ENCODE measurements around the gene CDH23.

CDH23 gene

GRCh38 chr10:71542478-71542877 is 145.8 kb downstream of the CDH23 start:
- WGBS, 2 experiments: 76 to 78% methylated on average over 7 of the region's 7 CpGs
- peaks cover 25% of the 10 kb centered on the region for H3K4me1 ChIP-seq (ENCODE audit: control insufficient read depth, insufficient read depth, low read length)
- no peaks in the 10 kb centered on the region for H3K9me3 ChIP-seq (ENCODE audit: control insufficient read depth, low read length)
- H3K4me3 ChIP-seq (ENCODE audit: insufficient read depth, low read depth, low read length): no peak overlapping the region
- H3K27ac ChIP-seq (ENCODE audit: insufficient read depth, low read depth, low read length, poor library complexity, severe bottlenecking): no peak overlapping the region
- H3K27me3 ChIP-seq (ENCODE audit: control insufficient read depth, insufficient read depth, low read length, poor library complexity, severe bottlenecking): no peaks in the 10 kb centered on the region
- H3K36me3 ChIP-seq (ENCODE audit: control insufficient read depth, insufficient read depth, low read length): no peaks in the 10 kb centered on the region

GRCh38 chr10:71543608-71544170 is 147.0 kb downstream of the CDH23 start:
- Histone ChIP-seq H3K4me3 (ENCODE audit: insufficient read depth, low read depth, low read length) (no peak overlapping the region), H3K9me3 (ENCODE audit: control insufficient read depth, low read length) (no peaks in the 10 kb centered on the region), H3K27me3 (ENCODE audit: control insufficient read depth, insufficient read depth, low read length, poor library complexity, severe bottlenecking) (no peaks in the 10 kb centered on the region), H3K27ac (ENCODE audit: insufficient read depth, low read depth, low read length, poor library complexity, severe bottlenecking) (no peak overlapping the region), H3K36me3 (ENCODE audit: control insufficient read depth, insufficient read depth, low read length) (no peaks in the 10 kb centered on the region), H3K4me1 (ENCODE audit: control insufficient read depth, insufficient read depth, low read length) (peaks cover 31% of the 10 kb centered on the region)
- 35 to 59% methylated on average over 3 of the region's 3 CpGs for WGBS, 2 experiments

- 74 to 82% methylated on average over 10 of the region's 10 CpGs for WGBS, 2 experiments
- Histone ChIP-seq H3K4me1 (ENCODE audit: control insufficient read depth, insufficient read depth, low read length) (peaks cover 29% of the 10 kb centered on the region), H3K9me3 (ENCODE audit: control insufficient read depth, low read length) (no peaks in the 10 kb centered on the region), H3K27me3 (ENCODE audit: control insufficient read depth, insufficient read depth, low read length, poor library complexity, severe bottlenecking) (no peaks in the 10 kb centered on the region), H3K4me3 (ENCODE audit: insufficient read depth, low read depth, low read length) (no peak overlapping the region), H3K36me3 (ENCODE audit: control insufficient read depth, insufficient read depth, low read length) (no peaks in the 10 kb centered on the region), H3K27ac (ENCODE audit: insufficient read depth, low read depth, low read length, poor library complexity, severe bottlenecking) (no peak overlapping the region)
Measured at GRCh38 chr10:71545001-71545400, 148.3 kb downstream of the CDH23 start.

- WGBS, 2 experiments: 98% methylated on average over 7 of the region's 7 CpGs
- Histone ChIP-seq H3K4me3 (ENCODE audit: insufficient read depth, low read depth, low read length) (no peak overlapping the region), H3K4me1 (ENCODE audit: control insufficient read depth, insufficient read depth, low read length) (peaks cover 29% of the 10 kb centered on the region), H3K27me3 (ENCODE audit: control insufficient read depth, insufficient read depth, low read length, poor library complexity, severe bottlenecking) (no peaks in the 10 kb centered on the region), H3K27ac (ENCODE audit: insufficient read depth, low read depth, low read length, poor library complexity, severe bottlenecking) (no peak overlapping the region), H3K36me3 (ENCODE audit: control insufficient read depth, insufficient read depth, low read length) (no peaks in the 10 kb centered on the region), H3K9me3 (ENCODE audit: control insufficient read depth, low read length) (no peaks in the 10 kb centered on the region)
Measured at GRCh38 chr10:71546220-71546619, 149.5 kb downstream of the CDH23 start.

GRCh38 chr10:71547312-71547711 is 150.6 kb downstream of the CDH23 start:
- no peaks in the 10 kb centered on the region for H3K36me3 ChIP-seq (ENCODE audit: control insufficient read depth, insufficient read depth, low read length)
- H3K9me3 ChIP-seq (ENCODE audit: control insufficient read depth, low read length): no peaks in the 10 kb centered on the region
- H3K27ac ChIP-seq (ENCODE audit: insufficient read depth, low read depth, low read length, poor library complexity, severe bottlenecking): no peak overlapping the region
- peaks cover 29% of the 10 kb centered on the region for H3K4me1 ChIP-seq (ENCODE audit: control insufficient read depth, insufficient read depth, low read length)
- no peaks in the 10 kb centered on the region for H3K27me3 ChIP-seq (ENCODE audit: control insufficient read depth, insufficient read depth, low read length, poor library complexity, severe bottlenecking)
- H3K4me3 ChIP-seq (ENCODE audit: insufficient read depth, low read depth, low read length): no peak overlapping the region
- WGBS, 2 experiments: 92 to 94% methylated on average over 12 of the region's 12 CpGs

GRCh38 chr10:71547876-71548846 is 151.4 kb downstream of the CDH23 start:
- Histone ChIP-seq H3K4me1 (ENCODE audit: control insufficient read depth, insufficient read depth, low read length) (peaks cover 29% of the 10 kb centered on the region), H3K36me3 (ENCODE audit: control insufficient read depth, insufficient read depth, low read length) (no peaks in the 10 kb centered on the region), H3K27ac (ENCODE audit: insufficient read depth, low read depth, low read length, poor library complexity, severe bottlenecking) (no peak overlapping the region), H3K4me3 (ENCODE audit: insufficient read depth, low read depth, low read length) (no peak overlapping the region), H3K9me3 (ENCODE audit: control insufficient read depth, low read length) (no peaks in the 10 kb centered on the region), H3K27me3 (ENCODE audit: control insufficient read depth, insufficient read depth, low read length, poor library complexity, severe bottlenecking) (no peaks in the 10 kb centered on the region)
- WGBS, 2 experiments: 74 to 76% methylated on average over 20 of the region's 20 CpGs

- Histone ChIP-seq H3K4me1 (ENCODE audit: control insufficient read depth, insufficient read depth, low read length) (peaks cover 16% of the 10 kb centered on the region), H3K27me3 (ENCODE audit: control insufficient read depth, insufficient read depth, low read length, poor library complexity, severe bottlenecking) (no peaks in the 10 kb centered on the region), H3K4me3 (ENCODE audit: insufficient read depth, low read depth, low read length) (no peak overlapping the region), H3K27ac (ENCODE audit: insufficient read depth, low read depth, low read length, poor library complexity, severe bottlenecking) (no peak overlapping the region), H3K9me3 (ENCODE audit: control insufficient read depth, low read length) (no peaks in the 10 kb centered on the region), H3K36me3 (ENCODE audit: control insufficient read depth, insufficient read depth, low read length) (no peaks in the 10 kb centered on the region)
- 89 to 91% methylated on average over 11 of the region's 11 CpGs for WGBS, 2 experiments
Measured at GRCh38 chr10:71549766-71550533, 153.2 kb downstream of the CDH23 start.

GRCh38 chr10:71550628-71551027 is 153.9 kb downstream of the CDH23 start:
- no peaks in the 10 kb centered on the region for H3K36me3 ChIP-seq (ENCODE audit: control insufficient read depth, insufficient read depth, low read length)
- H3K4me1 ChIP-seq (ENCODE audit: control insufficient read depth, insufficient read depth, low read length): peaks cover 11% of the 10 kb centered on the region
- no peak overlapping the region for H3K4me3 ChIP-seq (ENCODE audit: insufficient read depth, low read depth, low read length)
- H3K27ac ChIP-seq (ENCODE audit: insufficient read depth, low read depth, low read length, poor library complexity, severe bottlenecking): no peak overlapping the region
- H3K9me3 ChIP-seq (ENCODE audit: control insufficient read depth, low read length): no peaks in the 10 kb centered on the region
- WGBS, 2 experiments: 79 to 84% methylated on average over 7 of the region's 7 CpGs
- no peaks in the 10 kb centered on the region for H3K27me3 ChIP-seq (ENCODE audit: control insufficient read depth, insufficient read depth, low read length, poor library complexity, severe bottlenecking)

- Histone ChIP-seq H3K4me1 (ENCODE audit: control insufficient read depth, insufficient read depth, low read length) (peaks cover 8% of the 10 kb centered on the region), H3K27me3 (ENCODE audit: control insufficient read depth, insufficient read depth, low read length, poor library complexity, severe bottlenecking) (no peaks in the 10 kb centered on the region), H3K9me3 (ENCODE audit: control insufficient read depth, low read length) (no peaks in the 10 kb centered on the region), H3K4me3 (ENCODE audit: insufficient read depth, low read depth, low read length) (no peak overlapping the region), H3K27ac (ENCODE audit: insufficient read depth, low read depth, low read length, poor library complexity, severe bottlenecking) (no peak overlapping the region), H3K36me3 (ENCODE audit: control insufficient read depth, insufficient read depth, low read length) (no peaks in the 10 kb centered on the region)
- 91% methylated on average over 3 of the region's 3 CpGs for WGBS, 2 experiments
Measured at GRCh38 chr10:71551970-71552369, 155.2 kb downstream of the CDH23 start.

GRCh38 chr10:71553432-71553831 is 156.7 kb downstream of the CDH23 start:
- H3K9me3 ChIP-seq (ENCODE audit: control insufficient read depth, low read length): no peaks in the 10 kb centered on the region
- H3K4me3 ChIP-seq (ENCODE audit: insufficient read depth, low read depth, low read length): no peak overlapping the region
- 27 to 39% methylated on average over 3 to 5 of the region's 5 CpGs for WGBS, 2 experiments
- no peak overlapping the region for H3K27ac ChIP-seq (ENCODE audit: insufficient read depth, low read depth, low read length, poor library complexity, severe bottlenecking)
- H3K27me3 ChIP-seq (ENCODE audit: control insufficient read depth, insufficient read depth, low read length, poor library complexity, severe bottlenecking): no peaks in the 10 kb centered on the region
- H3K36me3 ChIP-seq (ENCODE audit: control insufficient read depth, insufficient read depth, low read length): no peaks in the 10 kb centered on the region
- no peaks in the 10 kb centered on the region for H3K4me1 ChIP-seq (ENCODE audit: control insufficient read depth, insufficient read depth, low read length)

Measured in ectodermal cell (in vitro differentiated cells).